Measurements from ENCODE around the gene IL25. TPM values are rescaled to one million over a fixed set of nuclear protein-coding genes. Genes with fewer than 3 reads are reported as not detected.

IL25 gene
- total and polyA plus RNA-seq, 2 experiments from 2014 or later = not detected

- Mint-ChIP-seq H3K4me1 (no peaks in the 10 kb centered on the region), H3K9me3 (peaks cover 51% of the 10 kb centered on the region), H3K4me3 (no peak overlapping the region), H3K36me3 (ENCODE audit: low read depth) (peaks cover 12% of the 10 kb centered on the region; the same call in 2 of the 3 replicates), H3K27ac (no peak overlapping the region), H3K27me3 (ENCODE audit: insufficient read depth, low read depth, poor library complexity) (peaks cover 2% of the 10 kb centered on the region)
- no peaks in the 10 kb centered on the region; the same call in 1 of the 2 replicates for H3K27me3 ChIP-seq (ENCODE audit: insufficient read depth)
- no peak overlapping the region for H3K27ac ChIP-seq (ENCODE audit: low read depth)
- no peaks in the 10 kb centered on the region for H3F3A ChIP-seq (replicated peaks; ENCODE audit: low read depth)
- H3K4me3 ChIP-seq = no peak overlapping the region
- no peak overlapping the region for H2AFZ ChIP-seq
- 0 out of 2 replicates have a peak, but pooled peaks cover 4% of the 10 kb centered on the region for H3K36me3 ChIP-seq (ENCODE audit: insufficient read depth)
- H4K20me1 ChIP-seq (replicated peaks; ENCODE audit: insufficient read depth) = no peaks in the 10 kb centered on the region
- TF ChIP-seq NANOG (IDR thresholded peaks at IDR 0.05; ENCODE audit: borderline replicate concordance) (no peak), ZNF331 (CRISPR knock-in tag; IDR thresholded peaks at IDR 0.05; ENCODE audit: low read depth) (no peak), ETS1 (IDR thresholded peaks at IDR 0.05) (no peak), JUNB (IDR thresholded peaks at IDR 0.05; ENCODE audit: unreplicated experiment) (no peak), ZNF462 (CRISPR knock-in tag; IDR thresholded peaks at IDR 0.05) (no peak), STAT1 (IDR thresholded peaks at IDR 0.05; ENCODE audit: unreplicated experiment) (no peak), CTCF (conservative IDR thresholded peaks at IDR 0.05; ENCODE audit: low read depth in 2 of 2) (no peak), CREB1 (CRISPR knock-in tag; IDR thresholded peaks at IDR 0.05; ENCODE audit: low read depth) (no peak), REST (IDR thresholded peaks at IDR 0.05; ENCODE audit: unreplicated experiment) (no peak), ZNF114 (CRISPR knock-in tag; IDR thresholded peaks at IDR 0.05) (no peak)
- DNase-seq (ENCODE audit: low spot score) = peak; percentile 48
- ATAC-seq = no peak
- H3K4me2 ChIP-seq = no peak overlapping the region
- H3K4me1 ChIP-seq (ENCODE audit: insufficient read depth) = no peaks in the 10 kb centered on the region
- H3K79me2 ChIP-seq (replicated peaks; ENCODE audit: insufficient read depth) = no peaks in the 10 kb centered on the region
- 0 out of 2 replicates have a peak, but pooled peaks cover 10% of the 10 kb centered on the region for H3K9me2 ChIP-seq (ENCODE audit: insufficient read depth)
These were observed 32.9 kb upstream of the IL25 start for GRCh38 chr14:23339506-23340268.

All from GM23338 (cell line).